MCF 10A (cell line): ENCODE measurements around the gene MTHFD1L. TPM values are rescaled to one million over a fixed set of nuclear protein-coding genes. Genes with fewer than 3 reads are reported as not detected.

ENCODE experiments used
- BruUV-seq: library from RNA; stranded (reverse); fragments of 400-500 nt; replicated peaks from 2 replicates; lab custom pipeline; 2021; lab: Mats Ljungman, UMichigan
- CTCF ChIA-PET: fragments of 300-600 bp; sonication (Branson Sonifier 250); formaldehyde crosslinking; extraction: SDS; loops from one replicate; lab custom pipeline; 2021; ENCODE audit warnings: antibody characterized with exemption, inconsistent platforms; lab: Yijun Ruan, JAX
- POLR2A ChIA-PET: fragments of 300-600, 350-650 bp; sonication (Branson Sonifier 250); formaldehyde crosslinking; extraction: SDS; loops from one replicate; lab custom pipeline; 2020; ENCODE audit warnings: antibody characterized with exemption, inconsistent platforms; lab: Yijun Ruan, JAX
- DNase-seq: peaks from one replicate; pipeline ENCODE4 v3.0.0-alpha.2; 2018; ENCODE audit not compliant: unreplicated experiment
- H3K27ac Mint-ChIP-seq: one replicate; pipeline ENCODE4 v1.8.0; 2022; ENCODE audit warnings: mild to moderate bottlenecking, low read depth, mixed read lengths; ENCODE audit not compliant: unreplicated experiment
- H3K27me3 Mint-ChIP-seq: one replicate; pipeline ENCODE4 v1.8.0; 2022; ENCODE audit warnings: mixed read lengths; ENCODE audit not compliant: insufficient read depth, unreplicated experiment
- H3K36me3 Mint-ChIP-seq: one replicate; pipeline ENCODE4 v1.8.0; 2022; ENCODE audit warnings: mild to moderate bottlenecking, moderate library complexity, mixed read lengths; ENCODE audit not compliant: insufficient read depth, unreplicated experiment
- H3K4me1 Mint-ChIP-seq: one replicate; pipeline ENCODE4 v1.8.0; 2022; ENCODE audit warnings: mixed read lengths; ENCODE audit not compliant: insufficient read depth, unreplicated experiment
- H3K4me3 Mint-ChIP-seq: one replicate; pipeline ENCODE4 v1.8.0; 2022; ENCODE audit warnings: mild to moderate bottlenecking, moderate library complexity, mixed read lengths; ENCODE audit not compliant: unreplicated experiment
- H3K9me3 Mint-ChIP-seq: one replicate; pipeline ENCODE4 v1.8.0; 2022; ENCODE audit warnings: mixed read lengths; ENCODE audit not compliant: unreplicated experiment
- CTCF ChIP-seq: fragments of 200-600 bp; IDR thresholded peaks from one replicate; pipeline ENCODE4 v1.8.0; 2022; ENCODE audit warnings: antibody characterized with exemption, mild to moderate bottlenecking; ENCODE audit not compliant: unreplicated experiment
- intact Hi-C: fragments of 100-400 bp; cut with micrococcal nuclease; formaldehyde crosslinking; loops from 2 replicates; pipeline ENCODE4 v1.14.1; 2022
- total RNA-seq: library from RNA; stranded (reverse); gene quantifications from 2 replicates; pipeline ENCODE4 v1.2.3, GENCODE V29; 2022

The MTHFD1L gene
- total RNA-seq, 1 experiment from 2014 or later = 110 TPM

GRCh38 chr6:151007076-151007475, 141.6 kb downstream of the MTHFD1L start:
- Mint-ChIP-seq H3K27ac (no peak overlapping the region), H3K36me3 (peaks cover 35% of the 10 kb centered on the region), H3K9me3 (no peaks in the 10 kb centered on the region), H3K4me3 (no peak overlapping the region), H3K27me3 (no peaks in the 10 kb centered on the region), H3K4me1 (peaks cover 27% of the 10 kb centered on the region)
- DNase-seq = no peak
- TF ChIP-seq CTCF = no peak
- no TSS peak for BruUV-seq
- ChIA-PET POLR2A (no interaction called here), CTCF (interaction anchor here (0.9 to 1.8 kb wide), 2 partner anchors 115 to 318 kb away, joined by 4 to 14 read pairs; no protein-coding TSS in a partner anchor)
- intact Hi-C loops = no loop called here

- no TSS peak for BruUV-seq
- Mint-ChIP-seq H3K27me3 (no peaks in the 10 kb centered on the region), H3K9me3 (no peaks in the 10 kb centered on the region), H3K36me3 (peaks cover 42% of the 10 kb centered on the region), H3K4me3 (no peak overlapping the region), H3K27ac (no peak overlapping the region), H3K4me1 (peaks cover 27% of the 10 kb centered on the region)
- intact Hi-C loops = no loop called here
- DNase-seq = no peak
- CTCF ChIA-PET = interaction anchor here (3.2 kb wide), 1 partner anchor 316 kb away, joined by 23 read pairs; no protein-coding TSS in a partner anchor
- POLR2A ChIA-PET = interaction anchor here (1.0 kb wide), 1 partner anchor 317 kb away, joined by 3 read pairs; no protein-coding TSS in a partner anchor
- TF ChIP-seq CTCF = no peak
These were observed 142.4 kb downstream of the MTHFD1L start for GRCh38 chr6:151007922-151008321.

- H3K4me1 Mint-ChIP-seq = peaks cover 26% of the 10 kb centered on the region
- CTCF ChIA-PET = interaction anchor here (3.2 kb wide), 1 partner anchor 316 kb away, joined by 23 read pairs; no protein-coding TSS in a partner anchor
- H3K4me3 Mint-ChIP-seq = no peak overlapping the region
- no peak overlapping the region for H3K27ac Mint-ChIP-seq
- intact Hi-C loops = no loop called here
- BruUV-seq = no TSS peak
- POLR2A ChIA-PET = interaction anchor here (1.0 kb wide), 1 partner anchor 316 kb away, joined by 3 read pairs; no protein-coding TSS in a partner anchor
- no peaks in the 10 kb centered on the region for H3K9me3 Mint-ChIP-seq
- DNase-seq = no peak
- no peaks in the 10 kb centered on the region for H3K27me3 Mint-ChIP-seq
- peaks cover 47% of the 10 kb centered on the region for H3K36me3 Mint-ChIP-seq
- TF ChIP-seq CTCF = no peak
These were observed 142.9 kb downstream of the MTHFD1L start for GRCh38 chr6:151008425-151008824.

GRCh38 chr6:151009576-151009975, 144.1 kb downstream of the MTHFD1L start:
- Mint-ChIP-seq H3K27me3 (no peaks in the 10 kb centered on the region), H3K36me3 (peaks cover 58% of the 10 kb centered on the region), H3K4me3 (no peak overlapping the region), H3K9me3 (no peaks in the 10 kb centered on the region), H3K27ac (no peak overlapping the region), H3K4me1 (peaks cover 15% of the 10 kb centered on the region)
- ChIA-PET CTCF (interaction anchor here (0.6 to 3.2 kb wide), 6 partner anchors 9 to 1258 kb away, joined by 3 to 23 read pairs (median 4); no protein-coding TSS in a partner anchor), POLR2A (interaction anchor here (1.0 to 1.2 kb wide), 3 partner anchors 308 to 365 kb away, joined by 3 to 7 read pairs (median 4); no protein-coding TSS in a partner anchor)
- no TSS peak for BruUV-seq
- TF ChIP-seq CTCF = no peak
- intact Hi-C loops = no loop called here
- DNase-seq = no peak
